GM19395 (cell line): ENCODE results near the gene PLCB4.

ENCODE experiments used
- ATAC-seq: cut with Tn5 transposase; IDR thresholded peaks from one replicate; pipeline ENCODE4 v1.9.1; 2021; ENCODE audit warnings: mild to moderate bottlenecking, moderate library complexity; ENCODE audit not compliant: unreplicated experiment

The PLCB4 gene

DNA sequence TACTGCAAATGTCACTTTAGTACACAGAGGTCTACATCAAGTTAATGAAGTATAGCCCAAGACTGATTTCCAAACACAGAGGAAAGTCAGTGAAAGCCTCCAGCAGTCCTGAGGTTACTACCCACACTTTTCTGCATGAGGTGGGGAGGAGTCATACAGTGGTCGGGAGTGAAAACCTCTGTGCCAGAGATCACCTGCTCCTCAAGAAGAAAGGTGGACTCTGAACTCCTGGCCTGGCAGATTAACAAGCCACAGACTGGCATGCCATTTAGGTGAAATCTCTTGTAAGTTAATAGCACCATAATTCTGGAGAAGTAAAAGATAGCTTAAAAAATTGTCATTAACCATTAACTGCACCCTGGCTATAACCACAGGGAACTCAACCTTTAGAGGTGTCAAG is 320.5 kb downstream of the PLCB4 start:
- no peak for ATAC-seq

DNA sequence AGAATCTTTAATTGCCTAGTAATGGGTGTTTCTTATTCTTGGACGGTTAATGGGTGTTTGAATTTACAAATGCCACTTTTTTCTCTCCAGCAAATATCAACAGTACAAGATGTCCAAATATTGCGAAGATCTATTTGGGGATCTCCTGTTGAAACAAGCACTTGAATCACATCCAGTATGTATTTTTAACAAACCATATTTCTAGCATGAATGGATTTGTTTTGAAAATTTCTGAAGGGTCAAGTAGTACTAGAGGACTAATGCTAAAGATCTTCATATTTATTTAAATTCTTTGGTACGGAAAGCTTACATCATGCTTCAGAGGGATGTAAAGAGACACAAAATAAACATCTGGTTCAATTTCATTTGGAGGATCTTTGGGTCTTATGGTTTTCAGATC is 321.6 kb downstream of the PLCB4 start:
- ATAC-seq, result no peak

DNA sequence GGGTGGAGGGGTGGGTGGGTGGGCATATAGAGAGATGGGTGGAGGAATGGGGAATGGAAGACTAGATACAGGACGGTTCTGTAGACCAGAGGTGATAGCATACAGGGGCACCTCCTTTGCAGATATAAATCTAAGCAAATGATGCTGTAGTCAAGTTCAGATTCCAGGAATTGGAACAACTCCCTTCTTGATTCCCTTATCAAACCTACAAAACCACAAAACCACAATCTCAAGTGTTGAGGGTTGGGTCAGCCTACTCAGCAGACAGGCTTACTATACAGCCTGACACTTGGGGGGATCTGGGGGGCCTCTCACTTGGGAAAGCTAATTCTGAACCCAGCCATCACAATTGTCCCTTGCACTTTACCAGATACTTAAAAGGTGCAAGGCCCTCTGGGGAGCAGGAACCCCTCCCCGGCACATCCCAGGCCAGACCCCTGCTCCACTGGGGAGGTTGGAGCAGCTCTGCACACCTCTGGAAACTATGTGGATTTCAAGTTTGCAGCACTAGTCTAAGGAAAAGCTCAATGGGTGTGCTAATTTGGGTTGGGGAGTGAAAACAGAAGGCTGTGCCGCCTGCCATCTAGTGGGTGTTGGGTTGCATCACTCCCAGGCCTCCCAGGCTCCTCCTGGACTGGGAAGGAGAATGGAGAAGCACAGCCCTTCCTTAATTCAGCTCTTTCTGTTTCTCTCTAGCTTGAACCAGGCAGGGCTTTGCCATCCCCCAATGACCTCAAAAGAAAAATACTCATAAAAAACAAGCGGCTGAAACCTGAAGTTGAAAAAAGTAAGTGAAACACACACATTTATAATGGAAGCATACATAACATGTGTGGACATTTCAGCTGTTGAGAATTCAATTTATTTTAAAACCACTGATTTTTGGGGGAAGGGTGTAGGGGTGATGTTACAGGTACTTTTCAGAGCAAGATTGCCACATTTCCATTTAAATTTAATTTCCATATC is 324.3 kb downstream of the PLCB4 start:
- peak; percentile 48 for ATAC-seq

DNA sequence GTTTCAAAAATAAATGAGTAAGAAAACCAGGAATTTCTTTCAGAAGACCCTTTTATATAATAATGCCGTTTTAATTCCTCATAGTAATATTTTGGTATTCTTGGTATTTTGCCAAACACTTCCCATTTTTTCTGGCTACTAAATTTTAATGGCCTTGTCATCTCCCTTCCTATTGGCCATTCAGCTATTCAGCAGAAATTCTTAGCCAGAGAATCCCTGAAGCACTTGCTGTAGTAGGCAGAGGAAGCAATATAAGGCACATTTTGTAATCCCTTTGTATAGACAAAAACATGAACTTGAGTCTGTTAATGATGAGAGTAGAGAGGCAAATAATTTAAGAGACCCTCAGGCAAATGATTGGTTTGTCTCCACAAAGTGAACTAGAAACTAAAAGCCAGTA is 327.1 kb downstream of the PLCB4 start:
- ATAC-seq, result no peak

DNA sequence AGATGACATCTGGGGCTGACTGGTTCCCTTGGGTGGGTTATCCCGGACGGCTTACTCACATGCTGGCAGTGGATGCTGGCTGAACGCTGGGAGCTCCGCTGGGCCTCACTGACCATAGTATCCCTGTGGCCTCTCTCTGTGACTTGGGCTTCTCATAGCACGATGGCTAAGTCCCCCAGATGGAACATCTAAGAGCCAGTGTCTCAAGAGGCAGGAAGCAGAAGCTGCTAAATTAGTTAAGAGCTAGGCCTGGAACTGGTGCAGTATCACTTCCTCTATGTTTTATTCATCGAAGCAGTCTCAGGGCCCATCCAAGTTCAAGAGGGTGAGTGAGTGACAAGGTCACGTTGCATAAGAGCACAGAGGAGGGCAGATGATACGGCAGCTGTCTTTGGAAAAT is 329.0 kb downstream of the PLCB4 start:
- ATAC-seq, result peak; percentile 97

DNA sequence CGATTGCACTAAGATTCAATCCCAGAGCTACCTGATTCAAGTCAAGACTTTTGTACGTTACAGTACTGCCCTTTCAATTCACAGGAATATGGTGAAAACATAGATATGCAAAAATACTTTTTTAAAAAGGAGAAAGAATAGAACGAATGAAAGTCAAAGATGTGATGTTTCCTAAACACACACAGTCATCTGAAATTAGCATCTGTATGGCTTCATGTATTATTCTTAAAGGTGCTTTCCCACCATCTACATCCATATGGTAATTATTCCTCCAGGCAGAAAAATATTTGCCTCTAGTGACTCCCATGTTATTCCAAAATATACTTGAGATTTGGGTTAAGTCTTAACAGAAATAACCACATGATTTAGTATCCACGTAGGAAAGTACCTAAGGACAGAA is 330.0 kb downstream of the PLCB4 start:
- ATAC-seq, result no peak

DNA sequence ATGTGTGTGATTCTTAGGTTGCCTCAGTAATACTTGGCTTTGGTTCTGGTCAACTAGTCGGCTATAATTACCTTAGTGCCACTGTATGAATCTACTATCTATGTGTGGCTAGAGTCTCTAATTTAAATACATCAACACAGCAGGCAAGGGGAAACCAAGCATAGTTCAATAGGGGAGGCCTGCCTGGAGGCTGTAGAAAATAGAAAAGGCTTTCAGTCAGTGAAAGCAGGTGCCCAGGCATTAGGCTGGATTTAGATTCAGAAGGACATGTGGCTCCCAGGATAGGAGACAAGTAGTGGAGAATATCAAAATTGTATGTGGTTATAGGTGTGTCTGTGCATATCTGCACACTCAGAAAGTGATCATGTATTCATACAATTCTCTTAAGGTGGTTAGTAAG is 330.4 kb downstream of the PLCB4 start:
- ATAC-seq, result no peak

DNA sequence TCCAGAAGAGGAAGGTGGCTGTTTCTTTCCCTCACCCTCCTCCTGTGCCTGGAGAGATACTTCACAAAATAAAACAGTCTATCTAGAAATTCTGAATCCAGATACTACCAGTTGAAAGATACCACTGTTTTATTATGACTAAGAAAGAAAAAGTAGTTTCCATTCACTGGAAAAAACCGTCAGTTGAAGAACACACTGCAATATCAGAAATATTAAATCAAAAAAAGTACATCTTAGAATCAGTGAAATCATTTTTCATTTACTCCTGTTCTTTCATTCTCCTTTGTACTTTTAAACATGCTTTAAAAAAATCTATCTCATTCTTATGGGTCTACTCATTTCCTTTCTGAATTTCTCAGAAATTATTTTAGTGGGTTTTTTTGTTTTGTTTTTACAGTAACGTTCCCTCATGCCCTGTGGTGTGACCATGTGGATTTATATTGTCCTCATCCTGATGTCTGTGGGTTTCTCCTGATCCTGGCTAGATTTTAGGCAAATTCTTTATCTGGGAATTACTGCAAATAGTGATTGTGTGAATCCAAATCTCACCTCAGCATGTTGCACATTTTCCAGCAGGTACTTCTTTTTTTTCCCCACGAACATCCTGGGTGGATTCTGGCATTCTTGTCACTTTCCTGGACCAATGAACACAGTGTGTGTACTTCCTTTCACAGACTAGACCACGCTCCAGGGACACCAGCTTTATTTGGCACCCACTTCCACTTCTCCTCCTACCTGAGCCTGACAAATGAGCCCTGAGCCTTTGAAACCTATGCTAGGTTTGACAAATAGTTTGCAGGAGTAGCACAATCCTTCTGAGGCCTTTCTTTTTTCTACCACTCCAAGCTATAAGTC is 331.5 kb downstream of the PLCB4 start:
- no peak for ATAC-seq

DNA sequence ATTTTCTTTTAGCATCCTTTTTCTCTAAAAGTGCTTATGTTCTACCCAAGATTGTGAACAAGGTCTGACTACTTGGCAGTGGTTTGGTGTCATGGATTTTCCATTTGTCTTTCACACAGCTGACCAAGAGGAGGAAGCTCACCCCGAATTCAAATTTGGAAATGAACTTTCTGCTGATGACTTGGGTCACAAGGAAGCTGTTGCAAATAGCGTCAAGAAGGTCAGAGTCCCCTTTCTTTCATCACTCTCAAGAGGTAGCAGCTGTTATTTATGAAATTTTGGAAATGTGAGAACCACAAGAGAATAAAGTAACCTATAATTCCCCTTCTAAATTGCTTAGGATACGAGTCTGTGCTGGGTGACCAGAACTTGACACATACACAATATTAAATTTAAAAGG is 332.5 kb downstream of the PLCB4 start:
- no peak for ATAC-seq

DNA sequence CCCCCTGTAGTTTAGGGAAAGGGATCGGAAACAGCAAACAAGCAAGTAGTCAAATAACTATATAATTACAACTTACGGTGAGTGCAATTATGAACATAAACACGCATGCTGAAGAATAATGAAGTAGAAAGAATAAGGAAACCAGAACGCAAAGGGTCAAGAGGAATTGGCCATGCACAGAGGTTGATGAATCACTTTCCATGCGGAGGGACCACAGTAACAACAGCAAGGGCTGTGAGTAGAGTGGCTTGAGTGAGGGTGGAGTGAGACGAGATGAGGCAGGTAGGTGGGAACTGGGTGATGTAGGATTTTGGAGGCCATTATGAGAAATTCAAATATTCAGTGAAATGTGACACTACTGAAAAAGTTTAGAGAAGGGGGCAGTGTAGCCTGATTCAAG is 333.3 kb downstream of the PLCB4 start:
- no peak for ATAC-seq

DNA sequence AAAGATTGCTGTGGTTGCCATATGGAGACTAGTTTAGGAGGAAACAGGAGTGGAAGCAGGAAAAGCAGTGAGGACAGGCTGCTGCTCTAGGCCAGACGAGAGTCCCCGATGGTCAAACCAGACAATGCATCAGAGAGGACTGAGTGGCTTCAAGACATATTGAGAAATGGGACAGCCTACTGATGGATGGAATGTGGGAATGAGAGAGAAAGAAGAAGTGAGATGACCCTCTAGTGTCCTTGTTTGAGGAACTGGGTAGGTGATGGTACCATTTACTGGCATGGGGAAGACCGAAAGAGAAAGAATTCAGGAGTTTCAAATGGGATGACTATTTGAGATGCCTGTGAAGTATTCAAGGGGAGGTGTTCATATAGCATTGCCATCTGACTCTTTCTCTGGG is 333.7 kb downstream of the PLCB4 start:
- ATAC-seq, result no peak

DNA sequence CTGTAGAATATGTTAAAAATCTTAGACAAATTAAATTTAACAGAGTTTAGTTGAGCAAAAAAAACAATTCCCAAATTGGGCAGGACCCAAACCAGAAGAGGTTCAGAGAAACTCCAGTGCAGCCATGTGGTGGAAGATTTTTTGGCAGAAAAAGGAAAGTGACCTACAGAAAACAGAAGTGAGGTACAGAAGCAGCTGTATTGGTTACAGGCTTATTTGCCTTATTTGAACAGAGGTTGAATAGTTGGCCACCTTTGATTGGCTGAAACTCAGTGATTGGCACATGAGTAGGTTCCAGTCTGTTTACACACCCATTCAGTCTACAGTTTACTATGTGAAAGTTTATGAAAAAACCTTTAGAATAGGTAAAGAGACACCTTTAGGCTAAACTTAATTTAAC is 334.6 kb downstream of the PLCB4 start:
- no peak for ATAC-seq

DNA sequence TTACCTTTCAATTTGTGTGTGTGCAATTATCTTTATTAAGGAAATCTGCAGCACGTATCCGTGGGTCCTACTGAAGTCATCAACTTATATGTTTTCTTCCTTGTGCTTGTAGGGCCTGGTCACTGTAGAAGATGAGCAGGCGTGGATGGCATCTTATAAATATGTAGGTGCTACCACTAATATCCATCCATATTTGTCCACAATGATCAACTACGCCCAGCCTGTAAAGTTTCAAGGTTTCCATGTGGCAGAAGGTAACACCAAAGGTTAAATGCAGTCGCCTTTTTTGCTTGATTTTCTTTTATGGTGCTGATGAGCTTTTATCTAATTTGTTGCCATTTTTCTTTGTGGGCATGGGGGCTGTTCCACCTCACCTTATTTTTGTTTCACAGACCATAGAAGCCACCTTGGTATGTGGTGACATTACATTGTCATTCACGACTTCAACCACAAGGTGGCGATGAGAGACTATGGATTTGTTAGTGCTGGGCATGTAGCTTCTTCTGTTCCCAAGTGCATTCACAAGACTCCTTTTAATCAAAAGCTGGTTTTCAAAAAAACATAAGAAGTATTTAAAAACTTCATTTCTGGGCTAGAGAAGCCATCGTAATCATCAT is 339.0 kb downstream of the PLCB4 start:
- peak; percentile 42 for ATAC-seq

DNA sequence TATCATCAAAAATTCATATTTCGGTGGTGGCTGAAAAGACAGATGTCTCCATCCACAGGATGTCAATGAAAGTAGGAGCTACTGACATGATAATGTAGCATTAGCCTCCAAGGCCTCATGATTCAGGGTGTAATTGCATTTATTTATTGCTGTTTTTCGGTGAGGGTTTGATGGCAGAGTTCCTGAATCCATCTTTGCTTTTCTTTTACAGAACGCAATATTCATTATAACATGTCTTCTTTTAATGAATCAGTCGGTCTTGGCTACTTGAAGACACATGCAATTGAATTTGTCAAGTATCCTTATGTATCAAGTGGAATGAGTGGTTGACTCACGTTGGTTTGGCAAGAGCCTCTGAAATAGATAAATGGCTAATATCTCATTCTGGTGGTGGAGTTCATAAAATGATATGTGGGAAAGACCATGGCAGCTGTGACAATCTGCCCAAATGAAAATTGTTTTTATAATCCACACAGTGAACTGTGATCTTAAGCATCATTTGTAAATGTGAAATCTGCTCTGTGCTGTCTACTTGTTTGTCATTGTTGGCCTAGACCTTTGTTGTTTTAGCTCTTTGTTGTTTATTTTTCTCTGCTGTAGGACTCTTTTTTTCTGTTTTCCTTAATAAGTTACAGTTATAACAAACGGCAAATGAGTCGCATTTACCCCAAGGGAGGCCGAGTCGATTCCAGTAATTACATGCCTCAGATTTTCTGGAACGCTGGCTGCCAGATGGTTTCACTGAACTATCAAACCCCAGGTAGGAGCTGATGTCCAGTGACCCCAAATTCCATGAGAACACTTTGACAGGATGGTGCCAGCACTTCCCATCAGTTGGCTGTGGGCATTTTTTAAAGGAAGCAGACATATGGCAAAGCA is 339.8 kb downstream of the PLCB4 start:
- no peak for ATAC-seq

DNA sequence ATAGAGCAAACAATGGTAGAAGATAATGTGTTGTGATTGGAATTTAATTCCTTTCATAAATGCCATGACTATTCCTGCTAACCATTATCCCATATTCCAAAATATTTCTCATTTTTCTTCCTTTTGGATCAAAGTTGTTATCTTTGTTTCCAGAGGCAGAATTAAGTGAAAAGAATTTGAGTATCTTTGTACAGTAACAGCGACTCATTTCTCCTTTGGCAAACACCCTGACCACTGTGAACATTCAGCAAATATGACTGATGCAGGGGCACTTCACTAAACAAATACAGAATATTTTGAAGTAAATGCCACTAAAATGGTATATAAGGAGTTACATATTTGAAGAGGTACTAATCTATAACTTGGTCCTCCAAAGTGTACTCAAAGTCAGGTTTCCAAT is 340.5 kb downstream of the PLCB4 start:
- no peak for ATAC-seq

DNA sequence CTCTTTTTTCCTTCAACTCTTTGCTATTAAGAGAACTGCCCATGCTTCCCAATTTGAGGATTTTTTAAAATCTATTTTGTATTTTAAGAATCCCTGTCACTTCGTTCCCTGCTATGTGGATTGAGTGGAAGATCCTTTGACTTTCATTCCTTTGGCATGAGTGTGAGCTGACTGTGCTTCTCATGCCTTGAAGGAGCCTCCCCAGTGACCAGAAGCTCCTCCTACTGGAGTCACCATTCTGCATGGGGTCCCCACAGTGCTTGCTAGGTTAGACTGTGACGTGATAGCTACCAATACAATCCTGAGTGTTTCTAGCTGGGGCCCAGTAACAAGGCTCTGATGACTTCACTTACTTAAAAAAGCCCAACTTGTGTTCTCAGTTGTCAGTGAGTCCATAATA is 341.1 kb downstream of the PLCB4 start:
- no peak for ATAC-seq

DNA sequence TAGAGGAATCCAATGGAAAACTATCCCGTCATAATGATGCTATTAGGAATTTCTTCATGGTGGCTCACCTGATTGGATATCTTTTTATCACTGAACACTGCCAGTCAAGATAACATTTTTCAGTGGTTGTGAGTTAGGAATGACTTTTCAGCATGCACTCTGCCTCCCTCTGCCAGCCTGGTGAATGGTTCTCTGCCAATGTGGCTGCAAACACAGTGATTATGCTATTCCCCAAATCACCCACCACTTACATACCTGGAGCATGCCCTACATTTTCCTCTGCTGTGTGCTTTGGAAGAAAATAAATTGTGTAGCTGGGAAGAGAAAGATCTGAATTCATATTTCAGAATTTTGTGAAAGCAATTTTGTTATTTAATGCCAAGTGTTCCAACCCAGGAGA is 342.9 kb downstream of the PLCB4 start:
- ATAC-seq, result peak; percentile 1

DNA sequence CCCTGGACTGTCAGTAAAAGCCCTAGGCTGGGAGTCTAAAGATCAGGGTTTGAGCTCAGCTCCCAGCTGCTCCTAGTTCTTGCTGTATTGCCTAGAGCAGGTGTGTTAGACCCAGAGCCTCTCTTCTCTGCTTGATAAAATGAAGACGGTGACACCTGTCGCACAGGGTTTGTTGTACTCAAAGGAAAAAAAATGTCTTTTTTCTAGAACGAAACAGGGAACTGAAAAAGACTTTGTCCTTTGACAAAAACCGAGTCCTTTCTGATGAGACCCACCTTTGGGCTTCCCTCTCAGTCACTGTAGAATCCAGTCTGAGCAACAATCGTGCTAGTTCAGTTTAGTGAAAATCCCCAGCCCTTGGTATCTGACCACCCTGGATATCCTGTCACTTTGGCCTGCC is 343.4 kb downstream of the PLCB4 start:
- ATAC-seq, result peak; percentile 94

DNA sequence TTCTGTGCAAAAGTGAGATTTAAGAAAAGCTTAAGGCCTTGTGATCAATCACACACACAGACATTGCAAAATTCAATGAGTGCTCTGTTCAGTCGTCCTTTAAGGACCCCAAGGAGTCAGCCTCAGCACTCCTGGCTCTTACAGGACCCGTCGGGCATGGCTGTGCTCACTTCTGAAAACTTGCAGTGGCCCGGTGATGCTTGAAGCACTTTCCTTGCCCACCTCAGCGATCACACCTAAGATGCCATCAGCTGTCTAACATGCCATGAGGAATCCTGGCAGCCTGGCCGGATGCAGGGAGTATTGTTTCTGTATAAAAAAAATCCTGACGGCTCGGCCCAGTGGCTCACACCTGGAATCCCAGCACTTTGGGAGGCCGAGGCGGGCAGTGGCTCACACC is 344.1 kb downstream of the PLCB4 start:
- no peak for ATAC-seq

DNA sequence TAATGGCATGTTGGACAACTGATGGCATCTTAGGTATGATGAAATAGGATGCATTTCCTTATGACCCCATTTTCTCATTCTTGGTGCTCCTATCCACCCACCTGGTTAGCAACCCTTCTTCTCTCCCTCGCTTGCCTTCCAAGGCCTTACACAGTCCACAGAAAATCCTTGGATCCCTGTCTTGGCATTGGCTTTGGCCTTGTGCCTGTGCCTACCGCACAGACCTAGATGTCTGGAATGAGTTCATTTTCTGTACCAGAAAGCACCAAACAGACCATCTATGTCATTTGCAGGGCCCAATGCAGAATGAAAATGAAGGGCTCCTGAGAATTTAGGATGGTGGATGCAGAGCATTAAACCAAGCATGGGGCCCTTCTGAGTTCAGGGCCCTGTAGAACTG is 346.5 kb downstream of the PLCB4 start:
- ATAC-seq, result no peak

DNA sequence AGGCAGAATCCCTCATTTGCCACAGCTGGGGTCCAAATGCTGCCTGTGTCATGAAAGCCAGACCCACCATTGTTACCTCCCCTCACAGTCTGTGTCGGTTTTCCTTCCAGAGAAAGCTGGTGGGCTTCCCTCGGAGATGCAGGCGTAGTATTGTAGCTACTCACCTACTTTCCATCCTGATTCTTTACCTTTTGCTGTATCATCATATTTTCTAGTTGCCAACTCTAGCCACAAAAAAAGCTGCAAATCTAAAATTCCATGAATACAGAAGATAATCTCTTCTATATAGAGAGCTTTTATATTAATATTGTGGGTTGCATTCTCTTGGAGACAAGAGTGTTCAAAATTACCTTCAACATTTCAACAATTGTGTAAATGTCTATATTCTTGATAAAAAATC is 347.5 kb downstream of the PLCB4 start:
- no peak for ATAC-seq
